ENCODE measurements around the gene BICDL1.

- TF ChIP-seq CTCF (IDR thresholded peaks at IDR 0.05), result no peak
- no peak for TF ChIP-seq POLR2A (IDR thresholded peaks at IDR 0.05)
- TF ChIP-seq POLR2AphosphoS5 (IDR thresholded peaks at IDR 0.05; ENCODE audit: insufficient read depth in 1 of 2, low read depth in 1 of 2), result no peak
Observed at GRCh38 chr12:120072472-120073249, 83.6 kb downstream of the BICDL1 start.

All from vagina (tissue), 2 donors.